GM19468 (cell line): ENCODE data around the gene FKBP8.

Source experiments
- ATAC-seq: cut with Tn5 transposase; IDR thresholded peaks from one replicate; pipeline ENCODE4 v1.9.1; 2021; ENCODE audit warnings: mild to moderate bottlenecking, moderate library complexity, moderate number of reproducible peaks; ENCODE audit not compliant: unreplicated experiment; ENCODE audit errors: extremely low read depth

Gene FKBP8

GRCh38 chr19:18504886-18505610 is 38.3 kb downstream of the FKBP8 start:
- no peak for ATAC-seq

- ATAC-seq = no peak
Measured at GRCh38 chr19:18503971-18504885, 39.1 kb downstream of the FKBP8 start.

GRCh38 chr19:18503337-18503970 is 39.9 kb downstream of the FKBP8 start:
- no peak for ATAC-seq

- ATAC-seq = no peak
Measured at GRCh38 chr19:18502638-18503294, 40.6 kb downstream of the FKBP8 start.

- ATAC-seq = no peak
Measured at GRCh38 chr19:18502246-18502637, 41.1 kb downstream of the FKBP8 start.

- ATAC-seq = no peak
Measured at GRCh38 chr19:18501832-18502231, 41.5 kb downstream of the FKBP8 start.

- no peak for ATAC-seq
Measured at GRCh38 chr19:18501351-18501750, 42.0 kb downstream of the FKBP8 start.

GRCh38 chr19:18500799-18501198 is 42.6 kb downstream of the FKBP8 start:
- no peak for ATAC-seq

- ATAC-seq = no peak
Measured at GRCh38 chr19:18500376-18500775, 43.0 kb downstream of the FKBP8 start.

- no peak for ATAC-seq
Measured at GRCh38 chr19:18499055-18499775, 44.2 kb downstream of the FKBP8 start.

GRCh38 chr19:18496980-18497256 is 46.5 kb downstream of the FKBP8 start:
- no peak for ATAC-seq

- no peak for ATAC-seq
Measured at GRCh38 chr19:18496167-18496979, 47.0 kb downstream of the FKBP8 start.

- ATAC-seq = no peak
Measured at GRCh38 chr19:18495204-18495911, 48.0 kb downstream of the FKBP8 start.

GRCh38 chr19:18494267-18494607 is 49.1 kb downstream of the FKBP8 start:
- no peak for ATAC-seq

GRCh38 chr19:18493440-18494266 is 49.7 kb downstream of the FKBP8 start:
- no peak for ATAC-seq

- ATAC-seq = no peak
Measured at GRCh38 chr19:18491995-18492953, 51.1 kb downstream of the FKBP8 start.

GRCh38 chr19:18490728-18491127 is 52.6 kb downstream of the FKBP8 start:
- ATAC-seq = no peak
